Activated CD4-positive, alpha-beta memory T cell treated with anti-CD3 and anti-CD28 coated beads for 36 hours (primary cell): ENCODE results near the gene CDC42BPA. TPM values are rescaled to one million over a fixed set of nuclear protein-coding genes. Genes with fewer than 3 reads are reported as not detected.
A peak's percentile ranks its signal among the peaks of the same experiment; 100 is the strongest.

Source experiments
- CTCF ChIA-PET: fragments of 350-600 bp; sonication (Branson Sonifier 250); formaldehyde crosslinking; loops from one replicate; lab custom pipeline; 2021; ENCODE audit warnings: antibody characterized with exemption, inconsistent platforms; lab: Charles Lee
- POLR2A ChIA-PET: fragments of 350-600 bp; sonication (Branson Sonifier 250); formaldehyde crosslinking; loops from one replicate; lab custom pipeline; 2021; ENCODE audit warnings: antibody characterized with exemption; lab: Charles Lee
- DNase-seq: peaks from one replicate; pipeline ENCODE4 v3.0.0-alpha.2; 2020
- H3K27ac Mint-ChIP-seq: one replicate; pipeline ENCODE4 v1.8.0; 2021; ENCODE audit warnings: mixed read lengths
- H3K27me3 Mint-ChIP-seq: one replicate; pipeline ENCODE4 v1.8.0; 2021; ENCODE audit warnings: mixed read lengths
- H3K36me3 Mint-ChIP-seq: one replicate; pipeline ENCODE4 v1.8.0; 2021; ENCODE audit warnings: mixed read lengths
- H3K4me1 Mint-ChIP-seq: one replicate; pipeline ENCODE4 v1.8.0; 2021; ENCODE audit warnings: low read depth, mixed read lengths
- H3K4me3 Mint-ChIP-seq: one replicate; pipeline ENCODE4 v1.8.0; 2021; ENCODE audit warnings: mild to moderate bottlenecking, mixed read lengths
- H3K9me3 Mint-ChIP-seq: one replicate; pipeline ENCODE4 v1.8.0; 2021; ENCODE audit warnings: mixed read lengths
- intact Hi-C: fragments of 100-400 bp; cut with micrococcal nuclease; formaldehyde crosslinking; loops from one replicate; pipeline ENCODE4 v1.15.1; 2023
- total RNA-seq, 2 experiments: library from RNA; stranded (reverse); gene quantifications; one replicate each; pipeline ENCODE4 v1.2.3, GENCODE V29; 2021

Gene CDC42BPA
- total RNA-seq, 2 experiments from 2014 or later, result 2.1 to 3.1 TPM

DNA sequence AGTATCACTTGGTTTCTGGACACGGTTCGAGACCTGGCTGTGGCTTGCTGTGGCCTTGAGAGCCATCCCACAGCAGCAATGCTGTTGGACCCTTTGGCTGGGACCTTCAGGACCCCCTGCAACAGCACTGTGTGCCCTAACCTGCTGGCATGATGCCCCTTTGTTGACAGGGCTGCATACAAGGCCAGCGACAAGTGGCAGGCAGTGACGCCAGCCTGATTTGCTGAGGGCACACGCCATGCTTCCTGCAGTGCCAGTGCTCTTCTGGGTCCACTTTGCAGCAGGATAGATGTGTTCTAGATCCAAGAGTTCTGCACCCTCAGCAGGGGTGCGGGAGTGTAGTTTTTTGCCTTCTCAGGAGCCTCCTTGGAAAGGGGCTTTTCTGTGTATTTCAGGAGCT, 345.4 kb downstream of the CDC42BPA start:
- no peak overlapping the region for H3K4me3 Mint-ChIP-seq
- H3K36me3 Mint-ChIP-seq, result peaks cover 18% of the 10 kb centered on the region
- no peaks in the 10 kb centered on the region for H3K27me3 Mint-ChIP-seq
- CTCF ChIA-PET, result no interaction called here
- intact Hi-C loops, result no loop called here
- peaks cover 2% of the 10 kb centered on the region for H3K4me1 Mint-ChIP-seq
- no peak overlapping the region for H3K27ac Mint-ChIP-seq
- POLR2A ChIA-PET, result no interaction called here
- H3K9me3 Mint-ChIP-seq, result peaks cover 6% of the 10 kb centered on the region
- no peak for DNase-seq

DNA sequence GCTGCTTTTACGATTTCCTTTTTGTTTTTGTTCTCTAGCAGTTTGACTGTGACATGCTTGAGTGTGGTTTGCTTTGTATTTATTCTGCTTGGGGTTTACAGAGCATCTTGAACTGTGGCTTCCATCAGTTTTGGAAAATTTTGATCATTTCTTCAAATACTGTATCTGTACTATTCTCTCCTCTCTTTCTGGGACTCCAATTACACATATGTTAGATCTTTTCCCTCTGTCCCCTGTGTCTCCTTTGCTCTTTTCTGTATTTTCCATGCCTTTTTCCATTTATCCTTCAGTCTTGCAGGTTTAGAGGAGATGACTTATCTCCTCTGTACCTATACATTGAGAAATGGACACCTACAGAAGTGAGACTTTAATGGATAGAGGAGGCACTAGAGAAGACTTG, 346.5 kb downstream of the CDC42BPA start:
- Mint-ChIP-seq H3K27me3 (no peaks in the 10 kb centered on the region), H3K4me1 (peaks cover 5% of the 10 kb centered on the region), H3K9me3 (peaks cover 6% of the 10 kb centered on the region), H3K4me3 (no peak overlapping the region), H3K36me3 (peaks cover 18% of the 10 kb centered on the region), H3K27ac (no peak overlapping the region)
- intact Hi-C loops, result no loop called here
- no peak for DNase-seq
- ChIA-PET POLR2A (interaction anchor here (0.6 kb wide), 1 partner anchor 1684 kb away, joined by 3 read pairs; no protein-coding TSS in a partner anchor), CTCF (no interaction called here)

DNA sequence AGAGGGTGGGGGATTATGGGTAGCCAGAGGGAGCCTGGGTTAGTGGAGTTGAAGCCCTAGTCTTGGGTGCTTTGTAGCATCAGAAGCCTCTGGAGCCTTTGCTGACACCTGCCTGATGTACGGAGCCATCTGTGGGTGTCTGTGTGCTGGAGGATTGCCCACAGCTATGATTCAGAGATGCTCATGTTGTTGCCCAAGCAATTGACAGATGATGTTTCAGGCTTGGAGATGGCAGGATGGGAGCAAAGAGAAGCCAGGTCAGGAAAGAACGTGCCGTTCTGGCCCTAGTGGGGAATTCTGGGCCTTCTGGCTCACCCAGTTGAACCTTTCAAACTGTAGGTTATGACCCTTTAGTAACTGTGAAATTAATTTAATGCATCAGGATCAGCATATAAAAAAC, 350.6 kb downstream of the CDC42BPA start:
- H3K9me3 Mint-ChIP-seq, result peaks cover 6% of the 10 kb centered on the region
- intact Hi-C loops, result no loop called here
- H3K4me1 Mint-ChIP-seq, result peaks cover 6% of the 10 kb centered on the region
- peaks cover 18% of the 10 kb centered on the region for H3K36me3 Mint-ChIP-seq
- ChIA-PET CTCF (interaction anchor here (0.6 kb wide), 1 partner anchor 345 kb away, joined by 4 read pairs; no protein-coding TSS in a partner anchor), POLR2A (no interaction called here)
- H3K4me3 Mint-ChIP-seq, result no peak overlapping the region
- H3K27me3 Mint-ChIP-seq, result no peaks in the 10 kb centered on the region
- DNase-seq, result no peak
- no peak overlapping the region for H3K27ac Mint-ChIP-seq

GRCh38 chr1:226966683-226967082, 351.6 kb downstream of the CDC42BPA start:
- no peak overlapping the region for H3K27ac Mint-ChIP-seq
- H3K9me3 Mint-ChIP-seq, result peaks cover 2% of the 10 kb centered on the region
- DNase-seq, result no peak
- CTCF ChIA-PET, result no interaction called here
- H3K4me1 Mint-ChIP-seq, result peaks cover 6% of the 10 kb centered on the region
- POLR2A ChIA-PET, result no interaction called here
- intact Hi-C loops, result no loop called here
- H3K27me3 Mint-ChIP-seq, result no peaks in the 10 kb centered on the region
- peaks cover 14% of the 10 kb centered on the region for H3K36me3 Mint-ChIP-seq
- H3K4me3 Mint-ChIP-seq, result no peak overlapping the region

- ChIA-PET POLR2A (no interaction called here), CTCF (no interaction called here)
- peaks cover 12% of the 10 kb centered on the region for H3K36me3 Mint-ChIP-seq
- intact Hi-C loops, result no loop called here
- DNase-seq, result no peak
- H3K9me3 Mint-ChIP-seq, result no peaks in the 10 kb centered on the region
- no peak overlapping the region for H3K27ac Mint-ChIP-seq
- peaks cover 12% of the 10 kb centered on the region for H3K4me1 Mint-ChIP-seq
- H3K4me3 Mint-ChIP-seq, result no peak overlapping the region
- H3K27me3 Mint-ChIP-seq, result no peaks in the 10 kb centered on the region
These were observed 352.5 kb downstream of the CDC42BPA start for GRCh38 chr1:226965581-226966440.

DNA sequence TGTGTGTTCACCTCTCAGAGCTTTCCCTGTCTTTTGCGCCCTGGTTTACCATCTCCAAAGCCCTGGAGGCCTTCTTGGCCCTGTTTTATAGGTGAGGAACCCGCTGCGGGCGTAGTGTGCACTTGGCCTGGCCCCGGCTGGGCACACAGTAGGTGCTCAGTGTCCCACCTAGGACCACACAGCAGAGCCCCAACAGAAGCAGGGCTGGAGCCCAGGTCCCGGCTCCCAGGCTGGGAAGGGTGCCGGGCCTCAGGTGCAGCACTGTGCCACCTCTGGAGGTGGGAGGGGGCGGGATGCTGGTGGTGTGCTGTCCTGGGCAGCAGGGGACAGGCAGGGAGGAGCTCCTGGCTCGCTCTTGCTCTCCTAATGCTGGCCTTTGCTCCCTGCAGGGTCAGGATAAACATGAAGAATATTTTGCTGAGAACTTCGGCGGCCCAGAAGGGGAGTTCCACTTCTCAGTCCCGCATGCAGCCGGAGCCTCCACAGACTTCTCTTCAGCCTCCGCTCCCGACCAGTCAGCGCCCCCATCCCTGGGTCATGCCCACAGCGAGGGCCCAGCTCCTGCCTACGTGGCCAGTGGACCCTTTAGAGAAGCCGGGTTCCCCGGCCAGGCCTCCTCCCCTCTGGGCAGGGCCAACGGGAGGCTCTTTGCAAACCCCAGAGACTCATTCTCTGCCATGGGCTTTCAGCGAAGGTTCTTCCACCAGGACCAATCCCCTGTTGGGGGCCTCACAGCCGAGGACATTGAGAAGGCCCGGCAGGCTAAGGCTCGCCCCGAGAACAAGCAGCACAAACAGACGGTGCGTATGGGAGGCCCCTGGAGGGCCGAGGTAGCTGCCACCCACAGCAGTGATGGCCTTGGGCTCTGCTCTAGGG, 353.4 kb downstream of the CDC42BPA start:
- peaks cover 9% of the 10 kb centered on the region for H3K36me3 Mint-ChIP-seq
- no peak overlapping the region for H3K27ac Mint-ChIP-seq
- no peaks in the 10 kb centered on the region for H3K27me3 Mint-ChIP-seq
- peaks cover 15% of the 10 kb centered on the region for H3K4me1 Mint-ChIP-seq
- ChIA-PET POLR2A (no interaction called here), CTCF (no interaction called here)
- intact Hi-C loops, result no loop called here
- H3K4me3 Mint-ChIP-seq, result no peak overlapping the region
- H3K9me3 Mint-ChIP-seq, result no peaks in the 10 kb centered on the region
- no peak for DNase-seq

GRCh38 chr1:226964068-226964425, 354.2 kb downstream of the CDC42BPA start:
- POLR2A ChIA-PET, result no interaction called here
- Mint-ChIP-seq H3K36me3 (peaks cover 4% of the 10 kb centered on the region), H3K27ac (no peak overlapping the region), H3K27me3 (no peaks in the 10 kb centered on the region), H3K9me3 (no peaks in the 10 kb centered on the region), H3K4me1 (peaks cover 23% of the 10 kb centered on the region), H3K4me3 (no peak overlapping the region)
- intact Hi-C loops, result no loop called here
- no peak for DNase-seq
- CTCF ChIA-PET, result no interaction called here

- no peak for DNase-seq
- Mint-ChIP-seq H3K4me1 (peaks cover 27% of the 10 kb centered on the region), H3K36me3 (no peaks in the 10 kb centered on the region), H3K9me3 (no peaks in the 10 kb centered on the region), H3K27me3 (no peaks in the 10 kb centered on the region), H3K4me3 (no peak overlapping the region), H3K27ac (no peak overlapping the region)
- ChIA-PET POLR2A (no interaction called here), CTCF (no interaction called here)
- intact Hi-C loops, result no loop called here
These were observed 355.6 kb downstream of the CDC42BPA start for GRCh38 chr1:226962421-226963391.

DNA sequence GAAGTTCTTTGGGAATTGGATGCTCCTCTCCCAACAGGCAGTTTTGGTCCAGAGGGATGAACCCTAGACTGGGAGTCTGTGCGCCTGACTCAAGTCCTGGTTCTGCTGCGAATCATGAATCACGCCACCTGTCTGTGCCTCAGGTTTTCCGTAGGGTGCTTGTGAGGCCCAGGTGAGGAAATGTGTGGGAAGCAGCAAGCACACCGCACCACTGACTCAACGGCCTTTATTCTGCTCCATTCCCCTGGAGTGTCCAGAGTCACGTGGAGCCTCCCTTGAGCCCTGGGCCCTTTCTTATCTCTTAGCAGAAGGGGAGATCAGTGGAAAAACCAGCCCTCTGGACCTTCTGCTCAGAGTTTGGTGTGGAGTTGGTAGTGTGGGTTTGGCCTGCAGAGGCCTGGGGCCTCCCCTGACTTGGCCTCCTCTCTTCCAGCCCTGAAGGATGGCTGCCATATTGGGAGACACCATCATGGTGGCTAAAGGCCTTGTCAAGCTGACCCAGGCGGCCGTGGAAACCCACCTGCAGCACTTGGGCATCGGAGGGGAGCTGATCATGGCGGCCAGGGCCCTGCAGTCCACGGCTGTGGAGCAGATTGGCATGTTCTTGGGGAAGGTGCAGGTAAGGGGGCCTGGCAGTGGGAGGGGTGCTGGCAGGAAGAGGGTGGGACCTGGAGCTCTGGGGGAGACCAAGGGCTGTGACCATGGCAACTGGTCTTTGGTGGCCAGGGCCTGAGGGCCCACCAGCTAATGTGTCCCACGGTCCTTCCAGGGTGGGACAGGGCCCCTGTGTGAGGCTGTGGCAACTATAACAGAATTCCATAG, 357.1 kb downstream of the CDC42BPA start:
- Mint-ChIP-seq H3K36me3 (no peaks in the 10 kb centered on the region), H3K4me1 (peaks cover 23% of the 10 kb centered on the region), H3K4me3 (no peak overlapping the region), H3K27me3 (no peaks in the 10 kb centered on the region), H3K27ac (no peak overlapping the region), H3K9me3 (no peaks in the 10 kb centered on the region)
- intact Hi-C loops, result no loop called here
- ChIA-PET POLR2A (no interaction called here), CTCF (no interaction called here)
- peak; percentile 56 for DNase-seq

DNA sequence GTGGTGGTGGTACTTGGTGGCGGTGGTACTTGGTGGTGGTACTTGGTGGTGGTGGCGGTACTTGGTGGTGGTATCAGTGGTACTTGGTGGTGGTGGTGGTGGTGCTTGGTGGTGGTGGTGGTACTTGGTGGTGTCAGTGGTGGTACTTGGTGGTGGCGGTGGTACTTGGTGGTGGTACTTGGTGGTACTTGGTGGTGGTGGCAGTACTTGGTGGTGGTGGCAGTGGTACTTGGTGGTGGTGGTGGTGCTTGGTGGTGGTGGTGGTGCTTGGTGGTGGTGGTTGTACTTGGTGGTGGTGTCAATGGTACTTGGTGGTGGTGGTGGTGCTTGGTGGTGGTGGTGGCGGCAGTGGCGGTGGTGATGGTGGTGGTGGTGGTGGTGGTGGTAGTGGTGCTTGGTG, 358.0 kb downstream of the CDC42BPA start:
- no peak for DNase-seq
- POLR2A ChIA-PET, result no interaction called here
- Mint-ChIP-seq H3K27ac (no peak overlapping the region), H3K4me3 (no peak overlapping the region), H3K9me3 (no peaks in the 10 kb centered on the region), H3K36me3 (no peaks in the 10 kb centered on the region), H3K27me3 (no peaks in the 10 kb centered on the region), H3K4me1 (peaks cover 23% of the 10 kb centered on the region)
- intact Hi-C loops, result no loop called here
- CTCF ChIA-PET, result no interaction called here

- Mint-ChIP-seq H3K4me3 (no peak overlapping the region), H3K27ac (no peak overlapping the region), H3K4me1 (peaks cover 22% of the 10 kb centered on the region), H3K9me3 (no peaks in the 10 kb centered on the region), H3K27me3 (no peaks in the 10 kb centered on the region), H3K36me3 (no peaks in the 10 kb centered on the region)
- ChIA-PET POLR2A (no interaction called here), CTCF (no interaction called here)
- intact Hi-C loops, result no loop called here
- DNase-seq, result no peak
These were observed 360.0 kb downstream of the CDC42BPA start for GRCh38 chr1:226958300-226958699.
